ENCODE data around the gene FEZF2.

GRCh38 chr3:62332017-62332416, 41.3 kb downstream of the FEZF2 start:
- TF ChIP-seq USF2 (IDR thresholded peaks at IDR 0.05) (no peak), CHD4 (IDR thresholded peaks at IDR 0.05; ENCODE audit: borderline replicate concordance) (no peak), EP300 (IDR thresholded peaks at IDR 0.05) (no peak), HDAC2 (IDR thresholded peaks at IDR 0.05) (no peak), POLR2A (IDR thresholded peaks at IDR 0.05; ENCODE audit: low read length) (no peak), MAX (IDR thresholded peaks at IDR 0.05) (no peak), NPAS2 (CRISPR knock-in tag; IDR thresholded peaks at IDR 0.05; ENCODE audit: borderline replicate concordance) (no peak), CHD2 (IDR thresholded peaks at IDR 0.05; ENCODE audit: low read length, partially characterized antibody) (no peak), MYC (IDR thresholded peaks at IDR 0.05; ENCODE audit: borderline replicate concordance, low read length) (no peak)
- TF ChIP-seq, protein P1, sequence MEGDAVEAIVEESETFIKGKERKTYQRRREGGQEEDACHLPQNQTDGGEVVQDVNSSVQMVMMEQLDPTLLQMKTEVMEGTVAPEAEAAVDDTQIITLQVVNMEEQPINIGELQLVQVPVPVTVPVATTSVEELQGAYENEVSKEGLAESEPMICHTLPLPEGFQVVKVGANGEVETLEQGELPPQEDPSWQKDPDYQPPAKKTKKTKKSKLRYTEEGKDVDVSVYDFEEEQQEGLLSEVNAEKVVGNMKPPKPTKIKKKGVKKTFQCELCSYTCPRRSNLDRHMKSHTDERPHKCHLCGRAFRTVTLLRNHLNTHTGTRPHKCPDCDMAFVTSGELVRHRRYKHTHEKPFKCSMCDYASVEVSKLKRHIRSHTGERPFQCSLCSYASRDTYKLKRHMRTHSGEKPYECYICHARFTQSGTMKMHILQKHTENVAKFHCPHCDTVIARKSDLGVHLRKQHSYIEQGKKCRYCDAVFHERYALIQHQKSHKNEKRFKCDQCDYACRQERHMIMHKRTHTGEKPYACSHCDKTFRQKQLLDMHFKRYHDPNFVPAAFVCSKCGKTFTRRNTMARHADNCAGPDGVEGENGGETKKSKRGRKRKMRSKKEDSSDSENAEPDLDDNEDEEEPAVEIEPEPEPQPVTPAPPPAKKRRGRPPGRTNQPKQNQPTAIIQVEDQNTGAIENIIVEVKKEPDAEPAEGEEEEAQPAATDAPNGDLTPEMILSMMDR (IDR thresholded peaks at IDR 0.05): no peak
- TF ChIP-seq, protein P2, sequence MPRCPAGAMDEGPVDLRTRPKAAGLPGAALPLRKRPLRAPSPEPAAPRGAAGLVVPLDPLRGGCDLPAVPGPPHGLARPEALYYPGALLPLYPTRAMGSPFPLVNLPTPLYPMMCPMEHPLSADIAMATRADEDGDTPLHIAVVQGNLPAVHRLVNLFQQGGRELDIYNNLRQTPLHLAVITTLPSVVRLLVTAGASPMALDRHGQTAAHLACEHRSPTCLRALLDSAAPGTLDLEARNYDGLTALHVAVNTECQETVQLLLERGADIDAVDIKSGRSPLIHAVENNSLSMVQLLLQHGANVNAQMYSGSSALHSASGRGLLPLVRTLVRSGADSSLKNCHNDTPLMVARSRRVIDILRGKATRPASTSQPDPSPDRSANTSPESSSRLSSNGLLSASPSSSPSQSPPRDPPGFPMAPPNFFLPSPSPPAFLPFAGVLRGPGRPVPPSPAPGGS (IDR thresholded peaks at IDR 0.05): no peak

Measured in A549 (cell line).